Measurements from ENCODE around the gene NXT1.

Gene NXT1

GRCh38 chr20:23391707-23392310 is 41.2 kb downstream of the NXT1 start:
- DNase-seq (ENCODE audit: low read depth): no peak

DNA sequence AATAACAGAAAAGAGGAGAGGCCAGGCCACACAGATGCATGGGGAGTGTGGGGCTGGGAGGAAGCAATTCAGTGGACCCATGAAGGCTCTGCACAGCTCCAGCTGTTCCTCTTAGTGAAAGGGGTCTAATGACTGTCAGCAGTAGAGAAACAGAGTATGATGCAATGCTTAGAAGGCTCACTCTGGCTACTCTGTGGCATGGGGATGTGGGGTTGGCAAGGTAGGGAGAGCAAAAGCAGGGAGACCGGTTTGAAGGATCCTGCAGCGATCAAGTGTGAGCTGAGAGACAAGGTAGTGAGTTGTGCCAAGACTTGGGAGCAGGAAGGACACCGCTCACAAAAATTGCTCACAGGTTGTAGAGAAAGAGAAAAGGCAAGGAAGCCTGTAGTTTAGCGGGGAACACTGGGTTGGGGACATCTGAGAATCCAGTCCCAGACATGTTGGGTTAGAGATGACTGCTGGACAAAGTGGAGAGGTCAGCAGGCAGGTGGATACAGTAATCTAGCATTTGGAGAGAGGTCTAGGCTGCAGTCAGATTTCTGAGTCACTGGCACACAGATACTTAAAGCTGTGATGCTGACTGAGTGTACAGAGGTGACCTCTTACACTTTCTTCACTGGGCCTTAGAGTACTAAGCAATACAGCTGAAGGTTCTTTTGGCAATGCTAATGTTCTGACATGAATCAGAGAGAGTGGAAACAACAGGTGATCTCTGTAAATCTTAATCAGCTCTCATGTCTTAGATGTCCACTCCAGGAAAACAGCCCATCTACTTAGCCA is 43.6 kb downstream of the NXT1 start:
- no peak for DNase-seq (ENCODE audit: low read depth)

GRCh38 chr20:23396950-23397627 is 46.5 kb downstream of the NXT1 start:
- DNase-seq (ENCODE audit: low read depth): no peak

- DNase-seq (ENCODE audit: low read depth): no peak
These were observed 47.4 kb downstream of the NXT1 start for GRCh38 chr20:23397961-23398360.

GRCh38 chr20:23399568-23400241 is 49.1 kb downstream of the NXT1 start:
- no peak for DNase-seq (ENCODE audit: low read depth)

DNA sequence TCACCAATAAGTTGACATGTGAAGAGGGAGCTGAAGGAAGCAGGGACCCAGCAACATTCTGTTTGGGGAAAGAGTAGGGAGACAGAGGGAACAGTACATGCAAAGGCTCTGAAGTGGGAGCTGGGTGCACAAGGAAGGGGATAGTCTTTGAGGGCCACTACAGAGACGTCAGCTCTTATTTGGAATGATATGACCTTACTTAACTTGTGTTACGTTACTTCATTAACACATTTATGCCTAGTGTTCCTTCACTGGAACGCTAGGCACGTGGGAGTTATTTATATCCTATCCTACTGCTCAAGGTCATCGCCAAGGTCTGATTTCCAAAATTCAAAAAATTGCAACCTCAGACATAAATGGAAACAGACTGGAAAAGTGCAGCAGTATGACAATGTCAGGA is 50.5 kb downstream of the NXT1 start:
- DNase-seq (ENCODE audit: low read depth): no peak

- no peak for DNase-seq (ENCODE audit: low read depth)
These were observed 53.2 kb downstream of the NXT1 start for GRCh38 chr20:23403751-23404150.

DNA sequence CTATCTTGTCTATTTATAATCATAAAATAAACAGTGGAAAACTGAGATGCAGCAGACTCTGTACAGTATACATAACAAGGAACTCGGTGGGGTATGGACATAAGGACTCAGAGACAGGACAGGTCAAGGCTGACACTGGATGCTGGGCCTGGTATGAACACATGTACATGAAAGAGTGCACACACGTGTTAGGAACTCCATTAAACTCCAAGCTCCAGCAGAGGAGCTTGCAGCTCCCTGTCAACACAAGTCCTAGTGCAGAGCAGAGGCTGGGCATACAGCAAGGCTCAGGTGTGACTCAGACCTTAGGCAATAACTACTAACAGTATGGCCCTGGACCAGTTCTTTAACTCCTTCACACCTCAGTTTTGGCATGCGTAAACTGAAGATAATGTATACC is 53.6 kb downstream of the NXT1 start:
- no peak for DNase-seq (ENCODE audit: low read depth)
